GM12891 (cell line): ENCODE data around the gene C9orf152.

Experiments
- PAX5 ChIP-seq: IDR thresholded peaks from 2 replicates; pipeline ENCODE4 v1.6.1; 2011; ENCODE audit warnings: low read length, moderate library complexity, mild to moderate bottlenecking; ENCODE audit not compliant: insufficient read depth, severe bottlenecking
- POLR2A ChIP-seq: IDR thresholded peaks from 2 replicates; pipeline ENCODE4 v1.6.1; 2011; ENCODE audit warnings: low read depth, low read length, control low read depth
- POLR2AphosphoS5 ChIP-seq: IDR thresholded peaks from 2 replicates; pipeline ENCODE4 v1.6.1; 2011; ENCODE audit warnings: low read depth, low read length, control low read depth
- POU2F2 ChIP-seq: IDR thresholded peaks from 2 replicates; pipeline ENCODE4 v1.6.1; 2011; ENCODE audit warnings: low read depth, mild to moderate bottlenecking, control low read depth, low read length, moderate library complexity
- SPI1 ChIP-seq: IDR thresholded peaks from 2 replicates; pipeline ENCODE4 v1.6.1; 2011; ENCODE audit warnings: low read depth, low read length, control low read depth
- TAF1 ChIP-seq: IDR thresholded peaks from 2 replicates; pipeline ENCODE4 v1.6.1; 2011; ENCODE audit warnings: low read depth, low read length, control low read depth

GRCh38 chr9:110160685-110161084 is 47.3 kb downstream of the C9orf152 start:
- no peak for TF ChIP-seq TAF1
- no peak for TF ChIP-seq POLR2A
- no peak for TF ChIP-seq POLR2AphosphoS5
- TF ChIP-seq SPI1 = no peak
- TF ChIP-seq PAX5 = no peak
- TF ChIP-seq POU2F2 = no peak
